ENCODE data around the gene UBE2G2. TPM values are rescaled to one million over a fixed set of nuclear protein-coding genes. Genes with fewer than 3 reads are reported as not detected.

The UBE2G2 gene
- total and polyA plus RNA-seq, 7 donors: 21.6 to 101 (median 51.5) TPM

DNA sequence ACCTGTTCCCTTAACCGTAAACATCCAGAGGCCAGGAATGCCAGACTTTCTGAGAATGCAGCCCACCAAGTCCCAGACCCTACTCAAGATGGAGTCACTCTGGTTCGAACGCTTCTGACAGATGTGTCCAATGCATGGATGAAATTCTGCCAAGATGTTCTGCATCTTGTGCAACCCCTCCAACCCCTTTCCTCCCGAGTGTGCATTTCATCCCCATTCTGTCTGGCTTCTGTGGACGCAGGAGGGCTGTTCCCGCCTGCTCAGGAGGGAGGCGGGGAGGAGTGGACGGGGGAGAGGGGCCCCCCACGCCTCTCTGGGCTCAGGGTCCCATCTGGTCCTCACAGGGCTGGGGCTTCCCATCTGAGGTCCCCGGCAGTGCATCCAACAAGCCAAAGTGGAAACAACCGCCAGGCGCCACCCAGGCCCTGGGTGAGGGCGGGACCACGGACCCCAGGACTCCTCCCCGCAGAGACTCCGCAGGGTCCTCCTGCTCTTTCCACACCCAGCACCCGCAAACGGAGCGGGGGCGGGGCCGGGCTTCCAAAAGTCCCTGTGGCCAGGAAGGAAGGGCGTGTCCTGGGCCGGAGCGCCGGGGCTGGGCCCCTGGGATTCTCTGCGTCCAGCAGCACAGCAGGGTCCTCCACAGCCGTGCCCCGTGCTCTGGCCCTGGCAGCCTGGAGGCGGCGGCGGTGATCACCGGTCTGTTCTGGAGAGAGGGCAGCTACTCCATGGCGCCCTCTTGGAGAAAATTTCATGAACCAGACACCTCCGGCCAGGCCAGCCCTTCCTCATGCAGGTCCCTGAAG, 44.0 kb upstream of the UBE2G2 start:
- Histone ChIP-seq H3K36me3 (peaks cover 14 to 24% (median 20%) of the 10 kb centered on the region in 4 donors), H3K9me3 (no peaks in the 10 kb centered on the region), H3K27me3 (peaks cover 0 to 27% (median 0%) of the 10 kb centered on the region in 3 donors), H3K4me3 (peak overlapping the region in 3 of 4 donors; percentile 27 to 42 (median 37)), H3K4me1 (peaks cover 0 to 23% (median 19%) of the 10 kb centered on the region in 4 donors), H3K27ac (peak overlapping the region in 2 of 4 donors; percentile 12 to 54)
- 3 to 7% methylated on average over 34 of the region's 34 CpGs for WGBS, 2 donors
- peak; percentile 79 for DNase-seq
- intact Hi-C loops (cut with DNase I): no loop called here
- TF ChIP-seq POLR2A (IDR thresholded peaks at IDR 0.05): no peak
- TF ChIP-seq, protein P1, sequence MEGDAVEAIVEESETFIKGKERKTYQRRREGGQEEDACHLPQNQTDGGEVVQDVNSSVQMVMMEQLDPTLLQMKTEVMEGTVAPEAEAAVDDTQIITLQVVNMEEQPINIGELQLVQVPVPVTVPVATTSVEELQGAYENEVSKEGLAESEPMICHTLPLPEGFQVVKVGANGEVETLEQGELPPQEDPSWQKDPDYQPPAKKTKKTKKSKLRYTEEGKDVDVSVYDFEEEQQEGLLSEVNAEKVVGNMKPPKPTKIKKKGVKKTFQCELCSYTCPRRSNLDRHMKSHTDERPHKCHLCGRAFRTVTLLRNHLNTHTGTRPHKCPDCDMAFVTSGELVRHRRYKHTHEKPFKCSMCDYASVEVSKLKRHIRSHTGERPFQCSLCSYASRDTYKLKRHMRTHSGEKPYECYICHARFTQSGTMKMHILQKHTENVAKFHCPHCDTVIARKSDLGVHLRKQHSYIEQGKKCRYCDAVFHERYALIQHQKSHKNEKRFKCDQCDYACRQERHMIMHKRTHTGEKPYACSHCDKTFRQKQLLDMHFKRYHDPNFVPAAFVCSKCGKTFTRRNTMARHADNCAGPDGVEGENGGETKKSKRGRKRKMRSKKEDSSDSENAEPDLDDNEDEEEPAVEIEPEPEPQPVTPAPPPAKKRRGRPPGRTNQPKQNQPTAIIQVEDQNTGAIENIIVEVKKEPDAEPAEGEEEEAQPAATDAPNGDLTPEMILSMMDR (IDR thresholded peaks at IDR 0.05): peak in 2 of 4 experiments; percentile 19 to 23

DNA sequence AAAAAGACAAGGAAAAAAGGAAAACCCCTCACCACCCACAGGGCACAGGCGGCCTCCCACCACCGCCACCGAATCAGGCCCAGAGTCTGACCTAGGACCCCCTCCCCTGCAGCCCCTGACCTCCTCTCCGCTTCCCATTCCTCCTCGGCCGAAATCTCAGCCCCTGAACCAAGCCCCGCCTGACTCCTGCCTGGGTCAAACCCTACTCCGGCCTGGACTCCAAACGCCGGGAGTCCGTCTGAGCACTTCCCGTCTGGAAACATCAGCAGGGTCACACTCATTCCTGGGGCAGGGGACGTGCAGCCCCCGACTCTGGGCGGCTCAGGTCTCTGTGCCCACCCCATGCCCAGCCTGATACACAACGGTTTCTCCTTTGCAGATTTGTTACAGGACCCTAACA, 42.6 kb upstream of the UBE2G2 start:
- Histone ChIP-seq H3K9me3 (no peaks in the 10 kb centered on the region), H3K27ac (no peak overlapping the region), H3K36me3 (peaks cover 5 to 10% (median 7%) of the 10 kb centered on the region in 4 donors), H3K4me3 (no peak overlapping the region), H3K27me3 (peaks cover 0 to 27% (median 0%) of the 10 kb centered on the region in 3 donors), H3K4me1 (peaks cover 0 to 23% (median 19%) of the 10 kb centered on the region in 4 donors)
- 84 to 86% methylated on average over 16 of the region's 16 CpGs for WGBS, 2 donors
- intact Hi-C loops (cut with DNase I): no loop called here
- TF ChIP-seq, protein P1 (IDR thresholded peaks at IDR 0.05): no peak
- no peak for TF ChIP-seq EP300 (IDR thresholded peaks at IDR 0.05)
- no peak for TF ChIP-seq POLR2A (IDR thresholded peaks at IDR 0.05)
- TF ChIP-seq POLR2AphosphoS5 (IDR thresholded peaks at IDR 0.05): no peak
- DNase-seq: no peak

DNA sequence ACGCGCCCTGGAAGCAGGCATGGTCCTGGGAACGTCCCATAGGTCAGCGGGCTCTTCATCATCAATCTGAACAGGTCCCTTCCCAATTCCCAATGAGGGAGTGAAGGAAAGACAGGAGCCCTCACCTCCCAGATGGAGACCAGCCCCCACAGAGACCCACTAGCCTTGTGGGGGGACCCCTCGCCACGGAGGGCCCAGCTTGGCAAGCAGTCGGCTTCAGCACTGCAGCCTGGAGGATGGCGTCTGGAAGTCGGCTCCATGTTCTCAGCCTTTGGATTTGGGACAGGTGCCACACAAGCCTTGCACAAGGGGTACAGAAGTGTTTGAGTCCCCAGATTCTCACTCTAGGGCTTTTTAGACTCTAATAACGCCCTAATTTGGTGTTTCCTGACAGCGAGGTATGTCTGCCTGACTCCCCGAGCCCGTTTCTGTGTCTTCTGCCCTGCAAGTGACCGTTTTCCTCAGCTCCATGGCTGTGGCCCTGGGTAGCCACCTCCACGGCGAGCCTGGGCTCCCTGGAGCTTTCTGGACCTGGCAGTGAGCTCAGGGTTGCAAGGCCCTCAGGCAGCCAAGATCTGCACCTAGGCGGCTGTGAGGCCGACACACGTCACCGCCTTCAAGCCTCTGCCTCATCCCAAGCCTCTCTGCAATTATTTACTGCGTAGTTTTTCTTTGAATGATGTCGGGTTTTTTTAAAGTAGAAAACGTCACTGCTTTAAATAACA, 41.3 kb upstream of the UBE2G2 start:
- Histone ChIP-seq H3K27me3 (peaks cover 0 to 27% (median 0%) of the 10 kb centered on the region in 3 donors), H3K4me3 (no peak overlapping the region), H3K4me1 (peaks cover 0 to 23% (median 19%) of the 10 kb centered on the region in 4 donors), H3K27ac (no peak overlapping the region), H3K36me3 (no peaks in the 10 kb centered on the region), H3K9me3 (no peaks in the 10 kb centered on the region)
- DNase-seq: no peak
- no peak for TF ChIP-seq POLR2AphosphoS5 (IDR thresholded peaks at IDR 0.05)
- TF ChIP-seq, protein P1 (IDR thresholded peaks at IDR 0.05): no peak
- TF ChIP-seq POLR2A (IDR thresholded peaks at IDR 0.05): no peak
- TF ChIP-seq EP300 (IDR thresholded peaks at IDR 0.05): no peak
- intact Hi-C loops (cut with DNase I): no loop called here
- WGBS, 2 donors: 82 to 85% methylated on average over 23 of the region's 23 CpGs

DNA sequence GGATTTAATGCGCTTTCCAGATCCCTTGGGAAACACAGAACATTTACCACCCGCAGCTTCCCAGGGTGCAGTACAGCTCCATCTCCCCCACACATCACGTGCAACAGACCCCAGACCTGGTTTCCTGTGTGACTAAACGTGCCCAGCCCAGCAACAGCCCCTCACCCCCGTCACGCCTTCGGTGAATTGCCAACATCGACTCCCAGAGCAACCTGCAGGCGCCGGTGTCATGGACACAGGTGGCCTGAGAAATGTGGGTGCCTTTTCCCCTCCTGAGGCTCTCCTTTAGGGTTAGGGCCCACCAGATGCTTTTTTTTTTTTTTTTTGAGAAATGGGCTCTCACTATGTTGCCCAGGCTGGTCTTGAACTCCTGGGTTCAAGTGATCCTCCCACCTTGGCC, 40.5 kb upstream of the UBE2G2 start:
- intact Hi-C loops (cut with DNase I): no loop called here
- H3K27ac ChIP-seq: no peak overlapping the region

More for the DNA sequence above, 40.5 kb upstream of the UBE2G2 start:
- Histone ChIP-seq H3K4me3 (no peak overlapping the region), H3K36me3 (no peaks in the 10 kb centered on the region), H3K27me3 (peaks cover 0 to 27% (median 0%) of the 10 kb centered on the region in 3 donors), H3K4me1 (peaks cover 0 to 20% (median 17%) of the 10 kb centered on the region in 4 donors), H3K9me3 (no peaks in the 10 kb centered on the region)
- WGBS, 2 donors: 86 to 87% methylated on average over 10 of the region's 10 CpGs
- no peak for DNase-seq
- TF ChIP-seq, protein P1 (IDR thresholded peaks at IDR 0.05): no peak
- no peak for TF ChIP-seq POLR2AphosphoS5 (IDR thresholded peaks at IDR 0.05)
- TF ChIP-seq EP300 (IDR thresholded peaks at IDR 0.05): no peak
- no peak for TF ChIP-seq POLR2A (IDR thresholded peaks at IDR 0.05)
